Thoracic aorta (tissue), 2 donors: ENCODE results near the gene FCSK. TPM values are rescaled to one million over a fixed set of nuclear protein-coding genes. Genes with fewer than 3 reads are reported as not detected.

ENCODE experiments used
- ATAC-seq: fragments of 150-250 bp; one replicate; pipeline ENCODE4 v1.8.0; 2017; ENCODE audit warnings: low read depth; ENCODE audit not compliant: insufficient number of reproducible peaks, low FRiP score
- DNase-seq: peaks from one replicate; pipeline ENCODE4 v3.0.0-alpha.2; 2020; ENCODE audit warnings: low spot score
- H3K27ac ChIP-seq, 2 donors: fragments of 200-600 bp; sonication (generic); 1 replicate in 1 of 2; 2 replicates in 1 of 2; pipeline ENCODE4 v1.5.1; 2016; ENCODE audit warnings: mild to moderate bottlenecking in 2 of 2, moderate library complexity in 2 of 2
- H3K27me3 ChIP-seq: fragments of 200-600 bp; sonication (generic); replicated peaks from 2 replicates; pipeline ENCODE4 v1.6.0; 2016; ENCODE audit warnings: mild to moderate bottlenecking; ENCODE audit not compliant: insufficient read depth
- H3K36me3 ChIP-seq: fragments of 200-600 bp; sonication (generic); one replicate; pipeline ENCODE4 v1.5.1; 2016
- H3K4me1 ChIP-seq, 2 donors: fragments of 200-600 bp; sonication (generic); 1 replicate in 1 of 2; 2 replicates in 1 of 2; pipeline versions ENCODE4 v1.5.1 to v1.6.0; 2016; ENCODE audit warnings: low read depth in 2 of 2, mild to moderate bottlenecking in 1 of 2; ENCODE audit not compliant: control insufficient read depth in 1 of 2
- H3K4me3 ChIP-seq: fragments of 200-600 bp; sonication (generic); 2 replicates; pipeline ENCODE4 v1.5.1; 2016; ENCODE audit warnings: mild to moderate bottlenecking
- H3K9me3 ChIP-seq: fragments of 200-600 bp; sonication (generic); 2 replicates; pipeline ENCODE4 v1.5.1; 2016
- total RNA-seq, 2 donors: library from RNA; depleted of rRNA; stranded (reverse); fragments of >200 nt; gene quantifications; one replicate each; pipeline versions ENCODE4 v1.1.0 to v1.2.3, GENCODE V29; 2016
- TF ChIP-seq, protein P1 (sequence below): fragments of 200-600 bp; sonication (generic); IDR thresholded peaks from one replicate; pipeline ENCODE4 v1.5.1; 2019; ENCODE audit warnings: antibody characterized with exemption

Gene FCSK
- total RNA-seq, 2 donors from 2014 or later = 16.1 to 20.4 TPM

DNA sequence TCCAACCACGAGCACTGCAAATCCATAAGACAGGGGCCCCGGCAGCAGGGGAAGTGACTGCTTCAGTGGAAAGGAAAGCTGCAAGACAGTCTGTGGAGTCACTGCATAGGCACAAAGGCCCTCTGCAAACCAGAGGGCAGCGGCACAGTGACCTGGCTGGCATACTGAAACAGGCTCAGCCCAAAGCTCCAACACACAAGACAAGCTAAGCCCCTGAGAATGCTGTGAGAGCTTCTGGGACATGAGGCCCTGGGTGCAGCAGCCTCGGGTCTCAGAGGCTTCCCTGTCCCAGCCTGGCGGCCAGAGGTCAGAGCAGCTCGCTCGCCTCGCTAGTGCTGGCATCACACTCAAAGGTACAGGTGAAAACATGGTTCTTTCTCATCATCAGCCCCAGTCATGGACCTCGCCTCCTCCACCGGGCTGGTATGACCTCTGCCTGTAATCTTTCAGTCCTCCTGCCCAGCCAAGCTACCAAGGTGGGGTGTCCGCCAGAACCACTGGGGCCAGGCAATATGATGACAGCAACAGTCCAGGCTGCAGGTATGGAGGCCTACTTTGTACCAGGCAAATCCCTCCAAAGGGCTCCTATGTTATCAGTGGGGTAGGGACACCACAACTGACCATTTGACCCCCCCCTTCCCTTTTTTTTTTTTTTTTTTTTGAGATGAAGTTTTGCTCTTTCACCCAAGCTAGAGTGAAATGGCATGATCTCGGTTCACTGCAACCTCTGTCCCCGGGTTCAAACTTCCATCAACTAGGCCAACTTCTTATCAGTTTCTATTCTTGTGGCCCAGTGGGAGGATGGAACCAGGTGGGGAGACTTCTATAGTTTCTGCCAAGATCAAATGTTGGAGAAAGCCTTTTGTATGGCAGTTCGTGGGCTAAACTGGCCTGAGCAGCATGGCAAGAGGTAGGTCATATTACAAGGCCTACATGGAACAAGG, 34.7 kb upstream of the FCSK start:
- H3K36me3 ChIP-seq = no peaks in the 10 kb centered on the region
- no peak for DNase-seq
- H3K27me3 ChIP-seq = no peaks in the 10 kb centered on the region
- no peaks in the 10 kb centered on the region for H3K4me1 ChIP-seq
- TF ChIP-seq, protein P1, sequence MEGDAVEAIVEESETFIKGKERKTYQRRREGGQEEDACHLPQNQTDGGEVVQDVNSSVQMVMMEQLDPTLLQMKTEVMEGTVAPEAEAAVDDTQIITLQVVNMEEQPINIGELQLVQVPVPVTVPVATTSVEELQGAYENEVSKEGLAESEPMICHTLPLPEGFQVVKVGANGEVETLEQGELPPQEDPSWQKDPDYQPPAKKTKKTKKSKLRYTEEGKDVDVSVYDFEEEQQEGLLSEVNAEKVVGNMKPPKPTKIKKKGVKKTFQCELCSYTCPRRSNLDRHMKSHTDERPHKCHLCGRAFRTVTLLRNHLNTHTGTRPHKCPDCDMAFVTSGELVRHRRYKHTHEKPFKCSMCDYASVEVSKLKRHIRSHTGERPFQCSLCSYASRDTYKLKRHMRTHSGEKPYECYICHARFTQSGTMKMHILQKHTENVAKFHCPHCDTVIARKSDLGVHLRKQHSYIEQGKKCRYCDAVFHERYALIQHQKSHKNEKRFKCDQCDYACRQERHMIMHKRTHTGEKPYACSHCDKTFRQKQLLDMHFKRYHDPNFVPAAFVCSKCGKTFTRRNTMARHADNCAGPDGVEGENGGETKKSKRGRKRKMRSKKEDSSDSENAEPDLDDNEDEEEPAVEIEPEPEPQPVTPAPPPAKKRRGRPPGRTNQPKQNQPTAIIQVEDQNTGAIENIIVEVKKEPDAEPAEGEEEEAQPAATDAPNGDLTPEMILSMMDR = no peak
- H3K4me3 ChIP-seq = no peak overlapping the region
- H3K9me3 ChIP-seq = no peaks in the 10 kb centered on the region
- ATAC-seq = no peak
- H3K27ac ChIP-seq = no peak overlapping the region

DNA sequence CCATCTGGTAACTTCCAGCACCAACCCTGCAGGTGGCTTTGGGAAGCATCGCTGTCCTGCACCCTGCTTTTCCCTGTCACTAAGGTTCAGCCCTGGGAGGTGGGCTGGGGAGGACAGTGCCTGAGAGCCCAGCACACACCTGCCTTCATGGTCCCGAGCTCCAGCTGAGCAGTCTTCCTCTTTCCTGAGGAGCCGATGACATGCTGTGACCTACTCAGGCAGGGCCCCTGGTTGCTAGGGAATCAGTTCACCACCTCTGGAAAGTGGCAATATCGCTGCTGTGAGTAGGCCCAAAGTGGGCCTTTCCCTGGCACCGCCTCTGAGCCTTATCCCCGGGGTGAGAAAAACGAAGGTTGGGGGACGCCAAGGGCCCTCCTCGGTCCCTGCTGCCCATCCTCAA, 33.4 kb upstream of the FCSK start:
- Histone ChIP-seq H3K4me3 (no peak overlapping the region), H3K36me3 (no peaks in the 10 kb centered on the region), H3K4me1 (no peaks in the 10 kb centered on the region), H3K27ac (no peak overlapping the region), H3K9me3 (no peaks in the 10 kb centered on the region), H3K27me3 (no peaks in the 10 kb centered on the region)
- TF ChIP-seq, protein P1 = no peak
- DNase-seq (no peak), ATAC-seq (no peak)

DNA sequence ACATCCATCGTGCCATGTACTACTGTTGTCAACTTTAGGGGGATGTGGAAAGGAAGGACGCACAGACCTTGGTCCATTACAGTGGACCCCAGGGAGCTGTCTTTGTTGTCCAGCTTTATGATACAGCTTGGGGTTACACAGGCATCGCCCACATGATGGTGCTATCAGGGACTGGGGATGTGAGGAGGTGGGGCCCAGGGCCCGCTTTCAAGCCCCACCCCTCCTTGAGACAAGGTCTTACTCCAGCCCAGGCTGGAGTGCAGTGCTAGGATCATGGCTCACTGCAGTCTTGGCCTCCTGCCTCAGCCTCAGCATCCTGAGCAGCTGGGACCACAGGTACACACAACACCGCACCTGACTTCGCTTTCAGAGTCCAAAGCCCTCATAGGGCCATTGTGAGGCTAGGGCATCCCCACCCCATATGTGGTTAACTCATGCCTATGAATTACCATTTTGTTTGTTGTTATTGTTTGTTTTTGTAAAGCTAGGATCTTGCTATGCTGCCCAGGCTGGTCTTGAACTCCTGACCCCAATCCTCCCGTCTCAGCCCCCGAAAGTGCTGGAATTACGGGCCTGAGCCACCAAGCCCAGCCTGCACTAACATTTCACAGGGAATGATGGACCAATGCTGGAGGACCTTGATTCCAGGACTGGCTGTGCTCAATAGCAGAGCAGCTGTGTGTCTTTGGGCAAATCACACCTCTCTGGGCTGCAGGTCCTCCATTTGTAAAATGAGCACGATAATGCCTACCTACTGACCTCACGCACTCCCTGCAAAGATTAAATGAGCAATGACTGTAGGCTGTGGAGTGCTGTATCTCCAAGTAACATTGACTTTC, 32.7 kb upstream of the FCSK start:
- Histone ChIP-seq H3K36me3 (no peaks in the 10 kb centered on the region), H3K27ac (no peak overlapping the region), H3K4me3 (no peak overlapping the region), H3K9me3 (no peaks in the 10 kb centered on the region), H3K27me3 (no peaks in the 10 kb centered on the region), H3K4me1 (no peaks in the 10 kb centered on the region)
- TF ChIP-seq, protein P1 = no peak
- no peak for DNase-seq
- no peak for ATAC-seq

DNA sequence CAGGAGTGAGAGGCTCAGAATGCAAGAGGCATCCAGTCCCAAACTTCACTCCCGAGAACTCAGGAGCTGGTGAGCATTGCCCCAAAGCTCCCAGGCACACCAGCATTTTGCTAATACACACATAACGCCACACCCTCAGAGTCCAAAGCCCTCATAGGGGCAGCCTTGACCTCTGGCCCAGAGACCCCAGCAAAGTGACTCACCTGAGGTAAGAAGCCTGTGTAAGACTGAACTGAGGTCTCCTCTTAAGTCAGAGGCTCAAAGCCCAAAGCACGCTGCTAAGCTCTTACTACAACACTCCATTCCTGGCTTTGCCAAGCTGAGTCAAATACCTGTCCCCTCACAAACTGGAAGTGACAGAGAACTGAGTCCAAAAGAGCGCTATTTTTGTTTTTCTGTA, 31.9 kb upstream of the FCSK start:
- no peak overlapping the region for H3K4me3 ChIP-seq
- no peaks in the 10 kb centered on the region for H3K9me3 ChIP-seq
- H3K4me1 ChIP-seq = peaks cover 0 to 3% of the 10 kb centered on the region in 2 donors
- DNase-seq (no peak), ATAC-seq (no peak)
- no peaks in the 10 kb centered on the region for H3K27me3 ChIP-seq
- H3K27ac ChIP-seq = no peak overlapping the region
- no peaks in the 10 kb centered on the region for H3K36me3 ChIP-seq
- TF ChIP-seq, protein P1 = no peak

DNA sequence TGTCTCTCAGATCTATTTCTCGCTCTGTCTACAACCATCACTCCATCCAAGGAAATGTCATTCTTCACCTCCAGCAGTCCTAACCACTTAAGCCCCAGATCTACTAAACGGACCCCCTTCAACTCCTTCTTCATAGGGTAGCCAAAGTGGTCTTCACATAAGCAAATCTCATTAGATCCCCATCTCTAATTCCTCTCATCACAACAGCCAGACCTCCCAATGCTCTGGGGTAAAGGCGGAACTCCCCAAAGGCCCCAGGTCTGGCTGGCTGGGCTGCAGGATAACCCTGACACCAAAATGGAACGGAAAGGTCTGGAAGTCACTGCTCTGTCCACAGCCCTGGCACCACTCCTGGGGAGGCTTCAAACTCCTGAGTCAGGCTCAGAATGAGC, 26.6 kb upstream of the FCSK start:
- H3K27ac ChIP-seq = peak overlapping the region; percentile 6 to 78
- ATAC-seq = peak; percentile 74
- no peaks in the 10 kb centered on the region for H3K36me3 ChIP-seq
- no peaks in the 10 kb centered on the region for H3K9me3 ChIP-seq
- H3K4me1 ChIP-seq = peaks cover 31 to 49% of the 10 kb centered on the region in 2 donors
- H3K4me3 ChIP-seq = peak overlapping the region; percentile 25
- no peak for DNase-seq
- TF ChIP-seq, protein P1 = no peak
- H3K27me3 ChIP-seq = no peaks in the 10 kb centered on the region
